ENCODE measurements around the gene BDKRB1.
"Not testable (repeated sequence)": the region's sequence is repeated elsewhere in the genome, so short reads cannot be mapped to it uniquely, and the experiment has no call there.

BDKRB1 gene

GRCh38 chr14:96232506-96232905 is 23.5 kb upstream of the BDKRB1 start:
- FAIRE-seq = no peak
- no peak for DNase-seq (ENCODE audit: insufficient read length, low spot score)

DNA sequence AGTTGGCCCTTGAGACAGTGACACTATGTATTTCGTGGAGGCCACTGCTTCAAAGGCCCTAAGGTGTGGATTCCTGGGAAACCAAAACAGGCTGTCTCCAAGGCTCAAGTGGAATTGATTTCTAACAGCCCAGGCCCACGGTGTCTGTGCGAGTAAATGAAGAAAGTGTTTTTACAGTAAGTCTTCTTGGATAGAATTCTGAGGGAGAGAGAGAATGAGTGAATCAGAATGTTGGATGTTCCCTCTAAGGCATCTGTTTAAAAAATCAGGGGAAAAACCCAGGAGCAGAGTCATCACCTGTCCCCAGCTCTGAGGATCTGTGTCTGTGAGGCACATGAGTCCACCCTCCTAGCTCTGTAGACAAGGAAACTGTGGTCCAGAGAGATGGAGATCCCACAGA is 22.3 kb upstream of the BDKRB1 start:
- FAIRE-seq = no peak
- no peak for DNase-seq (ENCODE audit: insufficient read length, low spot score)

GRCh38 chr14:96235426-96235825 is 20.6 kb upstream of the BDKRB1 start:
- no peak for DNase-seq (ENCODE audit: insufficient read length, low spot score)
- no peak for FAIRE-seq

DNA sequence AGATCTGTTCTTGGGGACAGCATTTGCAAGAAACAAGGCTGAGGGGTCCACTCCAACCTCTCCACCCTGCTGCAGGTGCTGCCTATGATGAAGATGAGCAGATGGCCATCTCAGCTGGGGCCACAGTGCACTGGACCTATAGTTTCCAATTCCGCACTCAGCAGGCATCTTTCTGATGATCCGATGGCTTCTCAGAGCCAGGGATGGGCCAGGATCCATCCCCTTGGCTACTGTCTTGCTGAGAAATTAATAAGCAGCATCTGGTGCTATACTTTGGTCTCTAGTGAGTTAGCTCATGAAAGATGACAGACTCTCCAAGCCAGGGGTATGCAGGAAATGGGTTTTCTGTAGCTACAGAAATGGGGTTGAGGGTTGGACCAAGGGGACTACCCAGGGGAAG is 18.4 kb upstream of the BDKRB1 start:
- no peak for FAIRE-seq

GRCh38 chr14:96238676-96239265 is 17.2 kb upstream of the BDKRB1 start:
- FAIRE-seq (no peak), DNase-seq (ENCODE audit: insufficient read length, low spot score) (no peak)

More for the DNA sequence above, 18.4 kb upstream of the BDKRB1 start:
- no peak for DNase-seq (ENCODE audit: insufficient read length, low spot score)

- DNase-seq (ENCODE audit: insufficient read length, low spot score) = no peak
- FAIRE-seq = no peak
Measured at GRCh38 chr14:96239711-96240141, 16.3 kb upstream of the BDKRB1 start.

- no peak for FAIRE-seq
Measured at GRCh38 chr14:96240641-96241040, 15.4 kb upstream of the BDKRB1 start.

DNA sequence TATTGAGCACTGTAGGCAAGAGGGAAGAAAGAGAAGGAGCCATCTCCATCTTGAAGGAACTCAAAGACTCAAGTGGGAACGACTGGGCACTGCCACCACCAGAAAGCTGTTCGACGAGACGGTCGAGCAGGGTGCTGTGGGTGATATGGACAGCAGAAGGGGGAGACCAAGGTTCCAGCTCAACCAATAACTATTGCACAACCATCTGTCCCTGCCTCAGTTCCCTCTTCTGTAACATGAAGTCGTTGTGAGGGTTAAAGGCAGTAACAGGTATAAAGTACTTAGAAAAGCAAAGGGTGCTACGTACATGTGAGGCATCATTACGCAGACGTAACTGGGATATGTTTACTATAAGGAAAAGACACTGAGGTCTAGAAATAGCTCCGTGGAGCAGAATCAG is 13.9 kb upstream of the BDKRB1 start:
- FAIRE-seq (no peak), DNase-seq (ENCODE audit: insufficient read length, low spot score) (no peak)

More at GRCh38 chr14:96240641-96241040, 15.4 kb upstream of the BDKRB1 start:
- DNase-seq (ENCODE audit: insufficient read length, low spot score) = no peak

GRCh38 chr14:96243785-96244184 is 12.2 kb upstream of the BDKRB1 start:
- FAIRE-seq = no peak
- no peak for DNase-seq (ENCODE audit: insufficient read length, low spot score)

DNA sequence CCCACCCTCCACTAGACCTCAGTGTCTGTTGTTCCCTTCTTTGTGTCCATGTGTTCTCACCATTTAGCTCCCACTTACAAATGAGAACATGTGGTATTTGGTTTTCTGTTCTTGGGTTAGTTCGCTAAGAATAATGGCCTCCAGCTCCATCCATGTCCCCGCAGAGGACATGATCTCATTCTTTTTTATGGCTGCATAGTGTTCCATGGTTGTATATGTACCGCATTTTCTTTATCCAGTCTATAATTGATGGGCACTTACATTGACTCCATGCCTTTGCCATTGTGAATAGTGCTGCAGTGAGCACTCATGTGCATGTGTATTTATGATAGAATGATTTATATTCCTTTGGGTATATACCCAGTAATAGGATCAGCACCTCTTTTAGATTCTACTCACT is 10.9 kb upstream of the BDKRB1 start:
- not testable (repeated sequence) for DNase-seq (ENCODE audit: insufficient read length, low spot score); FAIRE-seq

DNA sequence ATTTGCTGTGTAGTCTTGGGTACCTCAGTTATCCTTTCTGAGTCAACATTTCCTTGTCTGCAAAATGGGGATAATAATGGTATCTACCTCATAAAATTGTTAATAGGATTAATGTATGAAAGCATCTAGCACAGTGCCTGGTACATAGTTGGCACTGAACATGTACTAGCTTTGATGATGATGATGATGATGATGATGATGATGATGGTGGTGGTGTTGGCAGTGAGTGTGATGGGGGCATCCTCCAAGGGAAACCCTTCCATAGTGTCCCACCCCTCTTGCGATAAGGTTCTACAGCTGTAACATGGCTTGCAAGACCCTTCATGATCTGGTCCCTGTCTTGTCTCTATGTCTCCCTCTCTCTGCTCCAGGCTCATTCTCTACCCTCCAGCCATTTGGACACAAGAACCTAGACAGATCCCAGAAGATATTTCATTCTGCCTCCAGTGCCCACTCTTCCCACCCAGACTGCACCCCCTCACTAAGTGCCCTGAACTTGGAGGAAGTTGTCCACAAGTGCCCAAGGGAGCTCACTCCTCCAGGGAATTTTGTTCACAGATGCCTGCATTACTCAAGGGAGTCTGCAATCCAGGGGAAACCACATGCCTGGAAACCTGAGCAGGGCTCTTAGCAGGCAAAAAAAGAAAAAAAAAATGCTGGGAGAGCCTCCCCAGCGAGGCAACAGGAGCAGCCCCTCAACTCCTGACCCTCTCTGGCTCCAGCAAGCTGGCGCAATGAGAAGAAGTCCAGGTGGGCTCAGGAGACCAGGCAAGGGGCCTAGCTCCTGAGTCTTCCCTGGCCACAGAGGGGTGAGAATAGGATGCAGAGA is 10.1 kb upstream of the BDKRB1 start:
- DNase-seq (ENCODE audit: insufficient read length, low spot score) = no peak
- no peak for FAIRE-seq

DNA sequence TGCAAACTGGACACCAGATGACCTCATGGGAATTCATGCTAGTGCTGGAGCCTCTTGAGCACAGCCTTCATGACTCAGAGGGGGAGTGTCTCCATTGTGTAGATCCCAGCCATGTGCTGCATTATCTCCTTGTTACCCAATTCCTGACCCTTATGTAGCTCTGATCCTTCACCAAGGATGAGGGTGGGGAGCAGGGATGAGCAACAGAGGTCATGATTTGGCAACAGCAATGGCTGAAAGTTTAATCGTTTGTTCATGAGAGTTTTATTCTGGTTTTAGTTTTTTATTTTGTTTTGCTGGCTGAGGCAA is 9.5 kb upstream of the BDKRB1 start:
- FAIRE-seq = no peak
- no peak for DNase-seq (ENCODE audit: insufficient read length, low spot score)

DNA sequence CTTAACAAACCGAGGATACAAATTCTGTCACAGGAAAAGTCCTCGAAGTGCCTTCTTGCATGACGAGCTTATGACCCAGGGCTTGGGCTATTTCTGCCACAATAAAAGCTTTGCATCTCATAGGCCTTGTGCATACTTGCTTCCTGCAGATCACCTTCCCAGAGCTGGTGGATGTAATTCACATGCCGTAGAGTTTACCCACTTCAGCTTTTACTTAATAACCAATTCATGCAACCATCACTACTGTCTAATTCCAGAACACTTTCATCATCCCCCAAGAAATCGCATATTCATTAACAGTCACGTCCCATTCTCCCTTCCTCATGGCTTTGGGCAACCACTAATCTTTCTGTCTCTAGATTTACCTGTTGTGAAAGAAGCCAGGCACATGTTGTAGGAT is 9.0 kb upstream of the BDKRB1 start:
- FAIRE-seq (no peak), DNase-seq (ENCODE audit: insufficient read length, low spot score) (no peak)

DNA sequence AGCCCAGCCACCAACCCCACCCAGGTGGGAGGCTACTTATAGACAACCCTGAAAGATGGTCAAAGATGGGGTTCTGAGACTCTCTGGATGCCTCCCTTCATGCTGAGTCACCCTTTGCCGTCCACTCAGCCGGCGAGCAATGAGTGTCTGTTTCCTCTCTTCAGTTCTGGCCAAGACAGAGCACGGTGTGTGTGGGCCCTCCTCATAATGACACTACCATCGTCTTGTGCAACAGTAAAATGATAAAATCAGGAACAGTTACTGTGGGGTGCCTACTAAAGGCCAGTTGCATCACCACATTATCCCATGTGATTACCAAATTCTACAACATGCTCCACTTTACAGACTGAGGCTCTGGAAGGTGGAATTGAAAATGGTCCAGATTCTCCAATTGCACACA is 7.0 kb upstream of the BDKRB1 start:
- FAIRE-seq = no peak
- DNase-seq (ENCODE audit: insufficient read length, low spot score) = no peak

DNA sequence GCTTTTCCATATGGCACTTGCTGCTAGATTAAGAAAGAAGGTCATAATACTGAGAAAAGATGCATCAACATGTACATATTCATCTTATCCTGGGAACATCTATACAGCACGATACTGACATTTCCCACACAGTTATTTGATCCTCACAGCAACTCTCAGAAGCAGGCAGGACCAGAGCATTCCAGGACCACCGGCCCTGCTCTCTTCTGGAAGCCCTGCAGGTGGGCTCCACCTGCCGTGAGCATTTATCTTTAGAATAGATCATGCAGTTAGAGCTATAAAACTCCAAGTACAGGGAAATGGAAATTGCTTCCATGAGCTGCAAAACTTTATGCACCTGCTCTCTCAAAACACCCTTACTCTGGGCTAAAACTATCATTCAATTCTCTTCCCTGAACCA is 5.5 kb upstream of the BDKRB1 start:
- no peak for FAIRE-seq
- DNase-seq (ENCODE audit: insufficient read length, low spot score) = no peak

DNA sequence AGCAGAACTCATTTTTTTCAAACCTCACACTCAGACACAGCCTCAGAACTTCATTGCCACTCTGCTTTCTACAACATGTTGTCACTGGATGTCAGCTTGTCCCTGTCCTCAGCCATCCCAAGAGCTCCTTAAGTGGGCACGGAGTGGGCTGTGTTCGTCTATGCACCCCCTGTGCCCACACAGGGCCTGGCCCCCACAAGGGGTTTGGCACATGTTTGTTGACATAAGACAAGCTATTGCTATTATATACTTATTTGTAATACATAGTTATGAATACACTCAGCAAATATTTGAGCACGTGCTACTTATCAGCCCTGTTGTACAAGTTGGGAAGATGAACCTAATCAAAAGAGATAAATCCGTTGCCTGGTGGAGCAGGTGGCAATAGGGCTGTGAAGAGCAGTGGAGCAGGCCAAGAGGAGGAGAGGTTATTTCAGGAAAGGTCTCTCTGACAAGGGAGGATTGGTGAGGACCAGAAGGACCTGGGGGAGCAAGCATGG is 4.3 kb upstream of the BDKRB1 start:
- FAIRE-seq = no peak
- no peak for DNase-seq (ENCODE audit: insufficient read length, low spot score)

GRCh38 chr14:96252323-96252998 is 3.5 kb upstream of the BDKRB1 start:
- DNase-seq (ENCODE audit: insufficient read length, low spot score) = no peak
- FAIRE-seq = no peak

- DNase-seq (ENCODE audit: insufficient read length, low spot score) (no peak), FAIRE-seq (no peak)
Measured at GRCh38 chr14:96252999-96253539, 2.9 kb upstream of the BDKRB1 start.

- no peak for DNase-seq (ENCODE audit: insufficient read length, low spot score)
- FAIRE-seq = no peak
Measured at GRCh38 chr14:96254687-96255086, 1.3 kb upstream of the BDKRB1 start.

- no peak for DNase-seq (ENCODE audit: insufficient read length, low spot score)
- FAIRE-seq = no peak
Measured at GRCh38 chr14:96256407-96256806, 397 bp downstream of the BDKRB1 start.

- DNase-seq (ENCODE audit: insufficient read length, low spot score) = no peak
- FAIRE-seq = no peak
Measured at GRCh38 chr14:96257056-96257455, 1.0 kb downstream of the BDKRB1 start.

- FAIRE-seq (no peak), DNase-seq (ENCODE audit: insufficient read length, low spot score) (no peak)
Measured at GRCh38 chr14:96257900-96258299, 1.9 kb downstream of the BDKRB1 start.
